A549 (cell line): ENCODE measurements around the gene GORASP1. TPM values are rescaled to one million over a fixed set of nuclear protein-coding genes. Genes with fewer than 3 reads are reported as not detected.

Experiments
- ATAC-seq, 2 experiments: fragments of 200-7000 bp in 1 of 2; fragments of >200 bp in 1 of 2; cut with Nextera tagmentation in 1 of 2; cut with Tn5 transposase in 1 of 2; 3 replicates each; pipeline versions ENCODE4 v1.8.0 to v1.9.1; 2018 to 2020; ENCODE audit warnings: mild to moderate bottlenecking in 1 of 2, moderate library complexity in 1 of 2
- CTCF ChIA-PET: fragments of 300-600 bp; sonication (Branson Sonifier 250); formaldehyde crosslinking; extraction: SDS; loops from one replicate; lab custom pipeline; 2021; ENCODE audit warnings: antibody characterized with exemption, inconsistent platforms; lab: Yijun Ruan, JAX
- POLR2A ChIA-PET: fragments of 350-600 bp; formaldehyde crosslinking; extraction: SDS; loops from one replicate; lab custom pipeline; 2021; ENCODE audit warnings: antibody characterized with exemption, inconsistent platforms; lab: Yijun Ruan, JAX
- DNase-seq, 2 experiments: peaks; one replicate each; pipeline versions ENCODE4 v3.0.0 to v3.0.0-alpha.2; 2011 to 2016; ENCODE audit warnings: low read depth in 1 of 2, low spot score in 1 of 2
- FAIRE-seq: peaks from 2 replicates; lab custom pipeline; 2011; peaks lifted over from hg19 to GRCh38; lab: Jason Lieb, UNC
- H3K27ac ChIP-seq, 2 experiments: fragments of >200 bp; sonication (Bioruptor Twin); formaldehyde crosslinking; 3 replicates each; pipeline ENCODE4 v1.5.1; 2016 to 2017
- H3K4me1 ChIP-seq: fragments of >200 bp; sonication (Bioruptor Twin); formaldehyde crosslinking; 3 replicates; pipeline ENCODE4 v1.6.1; 2016
- H3K4me2 ChIP-seq: fragments of >200 bp; sonication (Bioruptor Twin); formaldehyde crosslinking; 3 replicates; pipeline ENCODE4 v1.6.1; 2016
- H3K4me3 ChIP-seq: fragments of >200 bp; sonication (Bioruptor Twin); formaldehyde crosslinking; 3 replicates; pipeline ENCODE4 v1.5.1; 2016
- H3K9me3 ChIP-seq: fragments of >200 bp; sonication (Bioruptor Twin); formaldehyde crosslinking; 3 replicates; pipeline ENCODE4 v1.6.1; 2016
- CBX8 ChIP-seq: fragments of 200-600 bp; sonication (generic); IDR thresholded peaks from 2 replicates; pipeline ENCODE4 v1.6.1; 2016
- CHD4 ChIP-seq: fragments of 200-600 bp; sonication (generic); IDR thresholded peaks from 2 replicates; pipeline ENCODE4 v1.6.1; 2016; ENCODE audit warnings: antibody characterized with exemption, mild to moderate bottlenecking, borderline replicate concordance
- EHMT2 ChIP-seq: fragments of 200-600 bp; sonication (generic); IDR thresholded peaks from 2 replicates; pipeline ENCODE4 v1.6.1; 2016; ENCODE audit warnings: antibody characterized with exemption, low read depth, mild to moderate bottlenecking, moderate library complexity
- ELK1 ChIP-seq: fragments of 150-350 bp; IDR thresholded peaks from 2 replicates; pipeline ENCODE4 v1.6.1; 2014; ENCODE audit warnings: low read depth, mild to moderate bottlenecking, low read length
- FOSB ChIP-seq: fragments of 250-450 bp; sonication (Bioruptor Pico); IDR thresholded peaks from 2 replicates; pipeline ENCODE4 v1.5.0; 2020; ENCODE audit warnings: mild to moderate bottlenecking, moderate library complexity
- HDAC2 ChIP-seq: fragments of 200-600 bp; sonication (generic); IDR thresholded peaks from 2 replicates; pipeline ENCODE4 v1.6.1; 2016
- HES2 ChIP-seq: fragments of >200 bp; sonication (Bioruptor Twin); formaldehyde crosslinking; IDR thresholded peaks from 2 replicates; pipeline ENCODE4 v1.6.1; 2016
- HMGXB4 ChIP-seq: fragments of 250-450 bp; sonication (Bioruptor Pico); IDR thresholded peaks from 2 replicates; pipeline ENCODE4 v1.5.0; 2021; ENCODE audit warnings: mild to moderate bottlenecking, moderate library complexity, borderline replicate concordance
- HOXA7 ChIP-seq: fragments of 250-450 bp; sonication (Bioruptor Pico); IDR thresholded peaks from 2 replicates; pipeline ENCODE4 v1.5.0; 2020; ENCODE audit warnings: mild to moderate bottlenecking, moderate library complexity
- JUN ChIP-seq, 2 experiments: fragments of >200 bp; sonication (Bioruptor Twin); formaldehyde crosslinking; IDR thresholded peaks; 2 replicates in 1 of 2; 3 replicates in 1 of 2; pipeline ENCODE4 v1.6.1; 2016 to 2017
- MAFK ChIP-seq: fragments of 450-650 bp; IDR thresholded peaks from 2 replicates; pipeline ENCODE4 v1.6.1; 2014; ENCODE audit not compliant: partially characterized antibody
- MAX ChIP-seq: IDR thresholded peaks from 2 replicates; pipeline ENCODE4 v1.6.1; 2012
- MAZ ChIP-seq: fragments of 150-350 bp; IDR thresholded peaks from 2 replicates; pipeline ENCODE4 v1.6.1; 2014; ENCODE audit warnings: antibody characterized with exemption, low read depth, low read length, borderline replicate concordance
- PHF8 ChIP-seq: fragments of 200-600 bp; sonication (generic); IDR thresholded peaks from 2 replicates; pipeline ENCODE4 v1.6.1; 2016; ENCODE audit warnings: low read depth, mild to moderate bottlenecking, antibody characterized with exemption, moderate library complexity, borderline replicate concordance
- POLR2AphosphoS2 ChIP-seq: conservative IDR thresholded peaks from 2 replicates; pipeline ENCODE4 v1.6.1; 2012; ENCODE audit warnings: low read length, improper control_type of control experiment, inconsistent platforms
- RAD21 ChIP-seq, 2 experiments: fragments of >200 bp in 1 of 2; sonication (Bioruptor Twin) in 1 of 2; formaldehyde crosslinking in 1 of 2; IDR thresholded peaks in 1 of 2; conservative IDR thresholded peaks in 1 of 2; 2 replicates in 1 of 2; 3 replicates in 1 of 2; pipeline ENCODE4 v1.6.1; 2012 to 2018; ENCODE audit warnings: inconsistent platforms in 1 of 2
- RARB ChIP-seq: fragments of 250-450 bp; sonication (Bioruptor Pico); IDR thresholded peaks from 2 replicates; pipeline ENCODE4 v1.8.0; 2021; ENCODE audit warnings: mild to moderate bottlenecking, moderate library complexity
- RCOR1 ChIP-seq: fragments of 150-350 bp; IDR thresholded peaks from 2 replicates; pipeline ENCODE4 v1.6.1; 2014; ENCODE audit warnings: antibody characterized with exemption, low read length, low read depth
- RFX5 ChIP-seq: fragments of 450-650 bp; IDR thresholded peaks from 2 replicates; pipeline ENCODE4 v1.7.1; 2014; ENCODE audit warnings: antibody characterized with exemption, mild to moderate bottlenecking, moderate library complexity
- TFCP2L1 ChIP-seq: fragments of 250-450 bp; sonication (Bioruptor Pico); IDR thresholded peaks from 2 replicates; pipeline ENCODE4 v1.5.0; 2021; ENCODE audit warnings: mild to moderate bottlenecking
- USF2 ChIP-seq: fragments of 450-650 bp; IDR thresholded peaks from 2 replicates; pipeline ENCODE4 v1.6.1; 2014; ENCODE audit warnings: antibody characterized with exemption
- ZC3H11A ChIP-seq: fragments of 450-650 bp; IDR thresholded peaks from 2 replicates; pipeline ENCODE4 v1.6.1; 2014; ENCODE audit warnings: antibody characterized with exemption, mild to moderate bottlenecking
- ZSCAN20 ChIP-seq: fragments of 250-450 bp; sonication (Bioruptor Pico); IDR thresholded peaks from 2 replicates; pipeline ENCODE4 v1.8.0; 2022; ENCODE audit warnings: mild to moderate bottlenecking, moderate library complexity
- WGBS: methylation state at CpG from one replicate; pipeline ENCODE4 v1.1.6; 2017; ENCODE audit errors: missing lambda C conversion rate; 5-methylcytosine and 5-hydroxymethylcytosine counted together
- polyA plus RNA-seq, 4 experiments: library from polyadenylated mRNA; depleted of rRNA in 3 of 4; stranded (reverse); fragments of >200 nt; fragmentation: RNase III in 1 of 4; extraction: RNeasy Plus Mini Kit Qiagen cat#74134 plus additional on column Dnase treatment in 1 of 4; gene quantifications; 2 replicates in 3 of 4; 3 replicates in 1 of 4; pipeline ENCODE4 v1.2.3, GENCODE V29; 2011 to 2017

The GORASP1 gene
- polyA plus RNA-seq, 2 of the 4 experiments (the other 2 are of a cell fraction): 30.3 to 32.3 TPM

GRCh38 chr3:39121621-39122020, 14.2 kb upstream of the GORASP1 start (continued):
- TF ChIP-seq HES2 (no peak), CHD4 (no peak), ZSCAN20 (CRISPR knock-in tag) (no peak), CBX8 (no peak), RAD21 (conservative IDR thresholded peaks at IDR 0.05 in 1 of 2, IDR thresholded peaks at IDR 0.05 in 1 of 2) (no peak), FOSB (CRISPR knock-in tag) (no peak), RCOR1 (no peak), MAX (no peak), TFCP2L1 (CRISPR knock-in tag) (no peak)

- Histone ChIP-seq H3K9me3 (no peaks in the 10 kb centered on the region), H3K27ac (no peak overlapping the region), H3K4me2 (no peak overlapping the region), H3K4me1 (no peaks in the 10 kb centered on the region), H3K4me3 (no peak overlapping the region)
- WGBS: 59% methylated on average over 5 of the region's 5 CpGs
- CTCF ChIA-PET: interaction anchor here (1.1 to 22.7 kb wide), 3 partner anchors 19 to 173 kb away, joined by 4 to 383 read pairs (median 4); no protein-coding TSS in a partner anchor
- no peak for FAIRE-seq
- ATAC-seq: no peak
- no peak for DNase-seq
- TF ChIP-seq HMGXB4 (CRISPR knock-in tag): no peak
- TF ChIP-seq POLR2AphosphoS2: no peak
- no peak for TF ChIP-seq RARB (CRISPR knock-in tag)
- no peak for TF ChIP-seq JUN (IDR thresholded peaks at IDR 0.05)
- TF ChIP-seq TFCP2L1 (CRISPR knock-in tag): no peak
- TF ChIP-seq RAD21 (conservative IDR thresholded peaks at IDR 0.05 in 1 of 2, IDR thresholded peaks at IDR 0.05 in 1 of 2): no peak
- TF ChIP-seq EHMT2: no peak
- no peak for TF ChIP-seq ZSCAN20 (CRISPR knock-in tag)
- TF ChIP-seq HES2: no peak
- POLR2A ChIA-PET: no interaction called here
Observed at GRCh38 chr3:39118931-39119660, 11.7 kb upstream of the GORASP1 start.

GRCh38 chr3:39118079-39118478, 10.7 kb upstream of the GORASP1 start:
- Histone ChIP-seq H3K9me3 (no peaks in the 10 kb centered on the region), H3K27ac (no peak overlapping the region), H3K4me3 (no peak overlapping the region), H3K4me2 (no peak overlapping the region), H3K4me1 (no peaks in the 10 kb centered on the region)
- ATAC-seq (no peak), DNase-seq (no peak), FAIRE-seq (no peak)
- no peak for TF ChIP-seq HDAC2
- ChIA-PET POLR2A (no interaction called here), CTCF (interaction anchor here (1.0 to 22.7 kb wide), 6 partner anchors 9 to 174 kb away, joined by 3 to 383 read pairs (median 4); no protein-coding TSS in a partner anchor)
- WGBS: 64% methylated on average over 3 of the region's 3 CpGs

- ChIA-PET POLR2A (no interaction called here), CTCF (interaction anchor here (0.6 to 22.7 kb wide), 7 partner anchors 12 to 176 kb away, joined by 3 to 383 read pairs (median 3); no protein-coding TSS in a partner anchor)
- FAIRE-seq (no peak), DNase-seq (no peak), ATAC-seq (no peak)
- no peak overlapping the region for H3K4me2 ChIP-seq
- 90% methylated on average over 3 of the region's 3 CpGs for WGBS
- no peaks in the 10 kb centered on the region for H3K9me3 ChIP-seq
- H3K4me1 ChIP-seq: no peaks in the 10 kb centered on the region
- H3K27ac ChIP-seq: no peak overlapping the region
- no peak overlapping the region for H3K4me3 ChIP-seq
- TF ChIP-seq MAFK: no peak
- TF ChIP-seq ZC3H11A: no peak
- TF ChIP-seq ELK1: no peak
- TF ChIP-seq MAZ: no peak
- no peak for TF ChIP-seq HOXA7 (CRISPR knock-in tag)
- no peak for TF ChIP-seq USF2
- TF ChIP-seq PHF8: no peak
- TF ChIP-seq RFX5: no peak
Observed at GRCh38 chr3:39115870-39116269, 8.4 kb upstream of the GORASP1 start.
